ENCODE results near the gene RIOK2.

The RIOK2 gene

DNA sequence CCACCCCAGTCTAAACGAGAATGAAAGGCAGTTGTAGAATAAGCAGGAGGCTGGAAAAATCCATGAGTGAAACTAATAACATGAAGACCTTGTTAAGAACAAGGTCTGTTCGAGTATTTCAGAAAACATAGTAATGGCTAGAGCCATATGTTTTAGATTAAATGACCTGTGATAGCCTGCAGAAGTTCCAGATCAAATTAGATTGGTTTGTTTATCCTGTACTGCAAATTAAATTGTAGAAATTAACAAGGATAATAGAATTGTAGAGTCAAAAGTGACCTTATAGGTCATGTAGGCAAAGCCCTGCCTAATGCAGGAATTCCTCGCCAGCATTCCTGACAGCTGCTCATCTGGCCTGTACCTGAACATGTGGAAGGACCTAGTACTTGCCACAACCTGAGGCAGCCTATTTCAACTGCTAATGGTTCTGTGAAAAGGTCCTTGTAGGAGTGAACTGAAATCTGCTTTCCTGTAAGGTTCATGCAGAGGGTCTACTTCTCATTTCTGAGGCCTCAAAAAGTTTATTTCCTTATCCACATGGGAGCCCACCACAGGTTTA is 57.8 kb downstream of the RIOK2 start:
- no peak overlapping the region for H2BK15ac ChIP-seq (ENCODE audit: low read depth, poor library complexity, severe bottlenecking)
- no peaks in the 10 kb centered on the region for H3K9me3 ChIP-seq (ENCODE audit: control insufficient read depth, low read length)
- no peak overlapping the region for H3K4me3 ChIP-seq (ENCODE audit: insufficient read depth in 1 of 2, low read depth in 1 of 2, low read length in 2 of 2)
- H2BK120ac ChIP-seq (ENCODE audit: low read depth, low read length) = no peak overlapping the region
- no peak overlapping the region for H2BK12ac ChIP-seq (ENCODE audit: low read length in 2 of 2)
- no peak overlapping the region for H4K8ac ChIP-seq (ENCODE audit: low read length)
- H2AFZ ChIP-seq (ENCODE audit: low read depth, low read length) = no peak overlapping the region
- no peak overlapping the region for H4K91ac ChIP-seq (ENCODE audit: low read length)
- no peak overlapping the region for H3K27ac ChIP-seq (ENCODE audit: low read length, poor library complexity, severe bottlenecking)
- no peaks in the 10 kb centered on the region for H3K79me1 ChIP-seq (replicated peaks; ENCODE audit: low read length, poor library complexity, severe bottlenecking)
- DNase-seq = no peak
- H3K36me3 ChIP-seq (ENCODE audit: control insufficient read depth in 1 of 2, insufficient read depth in 2 of 2, low read depth in 1 of 2, low read length in 2 of 2) = no peaks in the 10 kb centered on the region
- H3K9ac ChIP-seq (ENCODE audit: low read length) = no peak overlapping the region
- H3K23ac ChIP-seq (ENCODE audit: low read length in 2 of 2) = no peak overlapping the region
- H3K4ac ChIP-seq (ENCODE audit: low read depth in 1 of 2, low read length in 2 of 2) = no peak overlapping the region
- peaks cover 0 to 24% of the 10 kb centered on the region in 2 experiments for H3K27me3 ChIP-seq (ENCODE audit: control insufficient read depth in 1 of 2, insufficient read depth in 1 of 2, low read length in 2 of 2)
- H2AK5ac ChIP-seq (ENCODE audit: low read length, severe bottlenecking) = no peak overlapping the region
- H3K4me2 ChIP-seq (ENCODE audit: low read length, poor library complexity, severe bottlenecking) = no peak overlapping the region
- no peaks in the 10 kb centered on the region for H3K4me1 ChIP-seq (ENCODE audit: control insufficient read depth, insufficient read depth, low read depth, low read length)
- H2BK5ac ChIP-seq (ENCODE audit: low read depth, low read length, poor library complexity, severe bottlenecking) = no peak overlapping the region
- H3K18ac ChIP-seq (ENCODE audit: low read depth in 1 of 2, low read length in 2 of 2) = no peak overlapping the region
- H3K14ac ChIP-seq (ENCODE audit: low read length in 2 of 2) = no peak overlapping the region
- 72% methylated on average over 3 of the region's 3 CpGs for WGBS

DNA sequence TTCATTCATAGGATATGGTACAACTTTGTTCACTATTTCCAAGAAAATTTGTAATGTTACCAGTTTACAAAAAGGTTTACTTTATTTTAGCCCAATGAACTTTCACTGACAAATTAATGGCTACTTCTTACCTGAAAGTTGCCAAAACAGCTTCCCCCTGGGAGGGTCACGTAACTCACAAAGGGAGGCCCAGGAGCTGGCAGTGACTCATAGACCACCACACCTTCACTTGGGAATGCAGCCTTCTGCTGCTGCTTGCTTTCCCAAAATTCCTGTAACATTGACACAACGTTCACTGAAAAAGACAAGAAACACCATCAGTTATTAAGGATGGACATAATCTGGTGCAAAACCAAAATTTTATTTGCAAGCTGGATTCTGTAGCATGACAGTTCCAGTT is 58.7 kb downstream of the RIOK2 start:
- Histone ChIP-seq H2BK120ac (ENCODE audit: low read depth, low read length) (no peak overlapping the region), H3K9me3 (ENCODE audit: control insufficient read depth, low read length) (no peaks in the 10 kb centered on the region), H3K9ac (ENCODE audit: low read length) (no peak overlapping the region), H3K18ac (ENCODE audit: low read depth in 1 of 2, low read length in 2 of 2) (no peak overlapping the region), H3K4me2 (ENCODE audit: low read length, poor library complexity, severe bottlenecking) (no peak overlapping the region), H3K4me3 (ENCODE audit: insufficient read depth in 1 of 2, low read depth in 1 of 2, low read length in 2 of 2) (no peak overlapping the region), H3K27me3 (ENCODE audit: control insufficient read depth in 1 of 2, insufficient read depth in 1 of 2, low read length in 2 of 2) (peaks cover 0 to 21% of the 10 kb centered on the region in 2 experiments), H2AK5ac (ENCODE audit: low read length, severe bottlenecking) (no peak overlapping the region), H4K91ac (ENCODE audit: low read length) (no peak overlapping the region), H2BK5ac (ENCODE audit: low read depth, low read length, poor library complexity, severe bottlenecking) (no peak overlapping the region), H3K4me1 (ENCODE audit: control insufficient read depth, insufficient read depth, low read depth, low read length) (no peaks in the 10 kb centered on the region), H3K23ac (ENCODE audit: low read length in 2 of 2) (no peak overlapping the region), H3K79me1 (replicated peaks; ENCODE audit: low read length, poor library complexity, severe bottlenecking) (no peaks in the 10 kb centered on the region), H3K27ac (ENCODE audit: low read length, poor library complexity, severe bottlenecking) (no peak overlapping the region), H2AFZ (ENCODE audit: low read depth, low read length) (no peak overlapping the region), H3K14ac (ENCODE audit: low read length in 2 of 2) (no peak overlapping the region), H3K4ac (ENCODE audit: low read depth in 1 of 2, low read length in 2 of 2) (no peak overlapping the region), H4K8ac (ENCODE audit: low read length) (no peak overlapping the region), H2BK12ac (ENCODE audit: low read length in 2 of 2) (no peak overlapping the region), H2BK15ac (ENCODE audit: low read depth, poor library complexity, severe bottlenecking) (no peak overlapping the region), H3K36me3 (ENCODE audit: control insufficient read depth in 1 of 2, insufficient read depth in 2 of 2, low read depth in 1 of 2, low read length in 2 of 2) (no peaks in the 10 kb centered on the region)
- DNase-seq = no peak
- WGBS = 88% methylated on average over 1 of the region's 2 CpGs

DNA sequence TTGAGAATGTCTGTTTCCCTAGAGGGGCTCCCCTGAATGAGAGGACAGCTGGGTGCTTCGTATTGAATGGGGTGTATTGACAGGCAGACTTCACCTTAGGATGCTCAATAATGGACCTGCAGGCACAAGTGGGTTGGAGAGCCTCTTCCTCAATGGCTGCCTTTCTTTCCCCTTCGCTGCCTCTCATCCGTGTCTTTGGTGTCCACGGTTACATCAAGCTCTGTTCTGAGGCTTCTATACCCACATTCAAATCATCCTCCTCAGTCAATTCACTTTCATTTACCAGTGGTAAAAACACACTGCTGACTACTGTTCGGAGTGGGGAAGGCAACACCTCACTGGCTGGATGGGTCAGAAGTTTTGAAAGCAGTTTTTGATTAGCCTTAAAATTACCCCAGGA is 61.2 kb downstream of the RIOK2 start:
- no peak overlapping the region for H2BK15ac ChIP-seq (ENCODE audit: low read depth, poor library complexity, severe bottlenecking)
- no peak overlapping the region for H4K91ac ChIP-seq (ENCODE audit: low read length)
- no peak overlapping the region for H3K4me3 ChIP-seq (ENCODE audit: insufficient read depth in 1 of 2, low read depth in 1 of 2, low read length in 2 of 2)
- no peak overlapping the region for H3K23ac ChIP-seq (ENCODE audit: low read length in 2 of 2)
- no peak overlapping the region for H2BK120ac ChIP-seq (ENCODE audit: low read depth, low read length)
- H3K14ac ChIP-seq (ENCODE audit: low read length in 2 of 2) = no peak overlapping the region
- H2AK5ac ChIP-seq (ENCODE audit: low read length, severe bottlenecking) = no peak overlapping the region
- no peak overlapping the region for H2BK5ac ChIP-seq (ENCODE audit: low read depth, low read length, poor library complexity, severe bottlenecking)
- H3K9me3 ChIP-seq (ENCODE audit: control insufficient read depth, low read length) = no peaks in the 10 kb centered on the region
- WGBS = 92% methylated on average over 5 of the region's 5 CpGs
- H3K27me3 ChIP-seq (ENCODE audit: control insufficient read depth in 1 of 2, insufficient read depth in 1 of 2, low read length in 2 of 2) = peaks cover 0 to 21% of the 10 kb centered on the region in 2 experiments
- no peak overlapping the region for H2BK12ac ChIP-seq (ENCODE audit: low read length in 2 of 2)
- H3K27ac ChIP-seq (ENCODE audit: low read length, poor library complexity, severe bottlenecking) = no peak overlapping the region
- H4K8ac ChIP-seq (ENCODE audit: low read length) = no peak overlapping the region
- no peaks in the 10 kb centered on the region for H3K36me3 ChIP-seq (ENCODE audit: control insufficient read depth in 1 of 2, insufficient read depth in 2 of 2, low read depth in 1 of 2, low read length in 2 of 2)
- no peak overlapping the region for H3K18ac ChIP-seq (ENCODE audit: low read depth in 1 of 2, low read length in 2 of 2)
- no peak overlapping the region for H3K9ac ChIP-seq (ENCODE audit: low read length)
- H3K4me2 ChIP-seq (ENCODE audit: low read length, poor library complexity, severe bottlenecking) = no peak overlapping the region
- H3K79me1 ChIP-seq (replicated peaks; ENCODE audit: low read length, poor library complexity, severe bottlenecking) = no peaks in the 10 kb centered on the region
- H2AFZ ChIP-seq (ENCODE audit: low read depth, low read length) = no peak overlapping the region
- DNase-seq = no peak
- no peak overlapping the region for H3K4ac ChIP-seq (ENCODE audit: low read depth in 1 of 2, low read length in 2 of 2)
- H3K4me1 ChIP-seq (ENCODE audit: control insufficient read depth, insufficient read depth, low read depth, low read length) = no peaks in the 10 kb centered on the region

DNA sequence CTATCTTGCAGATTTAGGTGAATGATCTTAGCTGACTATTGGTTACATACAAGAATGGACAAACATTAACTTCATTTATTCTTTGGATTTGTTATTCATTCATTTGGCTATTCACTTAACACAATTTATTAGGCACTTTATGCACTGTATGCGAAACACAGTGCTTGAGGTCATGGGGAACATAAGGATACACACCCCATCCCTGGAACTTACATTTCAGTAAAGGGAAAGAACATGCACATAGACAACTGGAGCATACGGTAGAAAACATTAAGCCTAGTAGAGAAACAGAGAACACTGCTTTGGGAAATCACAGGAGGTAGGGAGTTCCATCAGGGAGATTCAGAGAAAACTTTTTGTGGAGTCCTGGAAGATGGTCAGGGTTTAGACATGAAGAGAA is 62.9 kb downstream of the RIOK2 start:
- H2BK120ac ChIP-seq (ENCODE audit: low read depth, low read length) = no peak overlapping the region
- H4K8ac ChIP-seq (ENCODE audit: low read length) = no peak overlapping the region
- H3K23ac ChIP-seq (ENCODE audit: low read length in 2 of 2) = no peak overlapping the region
- no peak overlapping the region for H3K27ac ChIP-seq (ENCODE audit: low read length, poor library complexity, severe bottlenecking)
- H3K18ac ChIP-seq (ENCODE audit: low read depth in 1 of 2, low read length in 2 of 2) = no peak overlapping the region
- WGBS = 77% methylated on average over 2 of the region's 2 CpGs
- no peak overlapping the region for H2BK15ac ChIP-seq (ENCODE audit: low read depth, poor library complexity, severe bottlenecking)
- no peak overlapping the region for H3K4me2 ChIP-seq (ENCODE audit: low read length, poor library complexity, severe bottlenecking)
- H3K4me1 ChIP-seq (ENCODE audit: control insufficient read depth, insufficient read depth, low read depth, low read length) = no peaks in the 10 kb centered on the region
- no peak overlapping the region for H3K4me3 ChIP-seq (ENCODE audit: insufficient read depth in 1 of 2, low read depth in 1 of 2, low read length in 2 of 2)
- H3K4ac ChIP-seq (ENCODE audit: low read depth in 1 of 2, low read length in 2 of 2) = no peak overlapping the region
- H3K14ac ChIP-seq (ENCODE audit: low read length in 2 of 2) = no peak overlapping the region
- H3K36me3 ChIP-seq (ENCODE audit: control insufficient read depth in 1 of 2, insufficient read depth in 2 of 2, low read depth in 1 of 2, low read length in 2 of 2) = no peaks in the 10 kb centered on the region
- H3K79me1 ChIP-seq (replicated peaks; ENCODE audit: low read length, poor library complexity, severe bottlenecking) = no peaks in the 10 kb centered on the region
- H2AK5ac ChIP-seq (ENCODE audit: low read length, severe bottlenecking) = no peak overlapping the region
- H3K9me3 ChIP-seq (ENCODE audit: control insufficient read depth, low read length) = no peaks in the 10 kb centered on the region
- DNase-seq = no peak
- H3K9ac ChIP-seq (ENCODE audit: low read length) = no peak overlapping the region
- H4K91ac ChIP-seq (ENCODE audit: low read length) = no peak overlapping the region
- no peak overlapping the region for H2BK12ac ChIP-seq (ENCODE audit: low read length in 2 of 2)
- no peak overlapping the region for H2BK5ac ChIP-seq (ENCODE audit: low read depth, low read length, poor library complexity, severe bottlenecking)
- H3K27me3 ChIP-seq (ENCODE audit: control insufficient read depth in 1 of 2, insufficient read depth in 1 of 2, low read length in 2 of 2) = peaks cover 0 to 18% of the 10 kb centered on the region in 2 experiments
- no peak overlapping the region for H2AFZ ChIP-seq (ENCODE audit: low read depth, low read length)

Data from mesenchymal stem cell (in vitro differentiated cells and primary cell).